HepG2 (cell line): ENCODE data around the gene CUL4A. TPM values are rescaled to one million over a fixed set of nuclear protein-coding genes. Genes with fewer than 3 reads are reported as not detected.

Source experiments
- ARID5B ChIP-seq: IDR thresholded peaks from 2 replicates; pipeline ENCODE4 v1.4.0; 2020; ENCODE audit warnings: mild to moderate bottlenecking, missing genetic modification reagents
- GATA4 ChIP-seq: sonication (generic); IDR thresholded peaks from 2 replicates; pipeline ENCODE4 v1.6.1; 2016; ENCODE audit warnings: antibody characterized with exemption, low read depth, borderline replicate concordance
- HES4 ChIP-seq: sonication (generic); formaldehyde crosslinking; IDR thresholded peaks from 2 replicates; pipeline ENCODE4 v1.9.0; 2021; ENCODE audit warnings: mild to moderate bottlenecking, missing genetic modification reagents, borderline replicate concordance
- MAFF ChIP-seq: IDR thresholded peaks from 2 replicates; pipeline ENCODE4 v1.6.1; 2011; ENCODE audit warnings: low read depth, low read length, improper control_type of control experiment
- MAFK ChIP-seq, 2 experiments: IDR thresholded peaks in 1 of 2; conservative IDR thresholded peaks in 1 of 2; 2 replicates each; pipeline ENCODE4 v1.6.1; 2011; ENCODE audit warnings: improper control_type of control experiment in 2 of 2, low read length in 2 of 2
- MEF2D ChIP-seq: sonication (generic); formaldehyde crosslinking; IDR thresholded peaks from 2 replicates; pipeline ENCODE4 v1.5.1; 2020; ENCODE audit warnings: mild to moderate bottlenecking, missing genetic modification reagents
- MTA1 ChIP-seq: sonication (generic); formaldehyde crosslinking; IDR thresholded peaks from 2 replicates; pipeline ENCODE4 v1.4.0; 2020; ENCODE audit warnings: missing genetic modification reagents, mild to moderate bottlenecking, borderline replicate concordance
- MXD4 ChIP-seq: IDR thresholded peaks from 2 replicates; pipeline ENCODE4 v1.6.1; 2016; ENCODE audit warnings: mild to moderate bottlenecking, missing biosample characterization, missing genetic modification reagents
- MYNN ChIP-seq: sonication (generic); formaldehyde crosslinking; IDR thresholded peaks from 2 replicates; pipeline ENCODE4 v1.4.0; 2020; ENCODE audit warnings: mild to moderate bottlenecking, low read depth, missing genetic modification reagents
- NRL ChIP-seq: sonication (generic); formaldehyde crosslinking; IDR thresholded peaks from 2 replicates; pipeline ENCODE4 v1.5.0; 2020; ENCODE audit warnings: missing genetic modification reagents, mild to moderate bottlenecking, moderate library complexity, borderline replicate concordance
- RARA ChIP-seq: IDR thresholded peaks from 2 replicates; pipeline ENCODE4 v1.6.1; 2016; ENCODE audit warnings: missing genetic modification reagents, missing compliant biosample characterization
- RBFOX2 ChIP-seq: fragments of 200-400 bp; formaldehyde crosslinking; IDR thresholded peaks from 2 replicates; pipeline ENCODE4 v1.6.1; 2017; ENCODE audit warnings: low read depth, mild to moderate bottlenecking, low read length
- RFXAP ChIP-seq: sonication (generic); formaldehyde crosslinking; IDR thresholded peaks from 2 replicates; pipeline ENCODE4 v1.4.0; 2020; ENCODE audit warnings: missing genetic modification reagents, borderline replicate concordance
- SMAD9 ChIP-seq: sonication (generic); formaldehyde crosslinking; IDR thresholded peaks from 2 replicates; pipeline ENCODE4 v1.5.1; 2020; ENCODE audit warnings: mild to moderate bottlenecking, missing genetic modification reagents
- ZBTB20 ChIP-seq: sonication (generic); formaldehyde crosslinking; IDR thresholded peaks from 2 replicates; pipeline ENCODE4 v1.8.1; 2023; ENCODE audit warnings: missing genetic modification reagents, low read depth, mild to moderate bottlenecking, borderline replicate concordance
- ZEB1 ChIP-seq: IDR thresholded peaks from 2 replicates; pipeline ENCODE4 v1.6.1; 2012; ENCODE audit warnings: mild to moderate bottlenecking, low read depth, inconsistent platforms; ENCODE audit not compliant: insufficient replicate concordance
- ZNF10 ChIP-seq: sonication (generic); formaldehyde crosslinking; IDR thresholded peaks from 2 replicates; pipeline ENCODE4 v1.4.0; 2020; ENCODE audit warnings: mild to moderate bottlenecking, low read depth, missing genetic modification reagents, borderline replicate concordance
- ZNF468 ChIP-seq: sonication (generic); formaldehyde crosslinking; IDR thresholded peaks from 2 replicates; pipeline ENCODE4 v1.8.0; 2022; ENCODE audit warnings: mild to moderate bottlenecking, moderate library complexity, missing genetic modification reagents
- polyA plus RNA-seq, 8 experiments: library from polyadenylated mRNA; depleted of rRNA in 3 of 8; stranded (reverse) in 7 of 8; unstranded in 1 of 8; fragments of >200 nt; fragmentation: Illumina TruSeq in 4 of 8; extraction: Trizol in 4 of 8; gene quantifications; 2 replicates each; pipeline versions ENCODE4 v1.2.1 to v1.2.3, GENCODE V29; 2011 to 2016; ENCODE audit warnings: low read depth in 4 of 8, missing spikeins in 1 of 8, mixed read lengths in 1 of 8; ENCODE audit not compliant: insufficient read depth in 1 of 8
- total RNA-seq, 5 experiments: library from RNA; depleted of rRNA; stranded (reverse); fragments of >200 nt; fragmentation: Illumina TruSeq; extraction: Trizol; gene quantifications; 2 replicates each; pipeline ENCODE4 v1.2.3, GENCODE V29; 2016; ENCODE audit warnings: low read depth in 1 of 5
- TF ChIP-seq, protein P1 (sequence below): sonication (generic); formaldehyde crosslinking; IDR thresholded peaks from 2 replicates; pipeline ENCODE4 v1.8.0; 2022; ENCODE audit warnings: mild to moderate bottlenecking, missing genetic modification reagents, moderate library complexity
- TF ChIP-seq, protein P2 (sequence below): IDR thresholded peaks from 2 replicates; pipeline ENCODE4 v1.6.1; 2012; ENCODE audit warnings: inconsistent platforms
- TF ChIP-seq, protein P3 (sequence below): sonication (generic); formaldehyde crosslinking; IDR thresholded peaks from 2 replicates; pipeline ENCODE4 v1.4.0; 2020; ENCODE audit warnings: missing genetic modification reagents, borderline replicate concordance
- TF ChIP-seq, protein P4 (sequence below): fragments of 450-650 bp; IDR thresholded peaks from 2 replicates; pipeline ENCODE4 v1.6.1; 2016

The CUL4A gene
- total and polyA plus RNA-seq, 2 of the 13 experiments (the other 11 are each of a cell fraction or from before 2014, with no cell fraction given): 51.2 to 75.3 TPM

DNA sequence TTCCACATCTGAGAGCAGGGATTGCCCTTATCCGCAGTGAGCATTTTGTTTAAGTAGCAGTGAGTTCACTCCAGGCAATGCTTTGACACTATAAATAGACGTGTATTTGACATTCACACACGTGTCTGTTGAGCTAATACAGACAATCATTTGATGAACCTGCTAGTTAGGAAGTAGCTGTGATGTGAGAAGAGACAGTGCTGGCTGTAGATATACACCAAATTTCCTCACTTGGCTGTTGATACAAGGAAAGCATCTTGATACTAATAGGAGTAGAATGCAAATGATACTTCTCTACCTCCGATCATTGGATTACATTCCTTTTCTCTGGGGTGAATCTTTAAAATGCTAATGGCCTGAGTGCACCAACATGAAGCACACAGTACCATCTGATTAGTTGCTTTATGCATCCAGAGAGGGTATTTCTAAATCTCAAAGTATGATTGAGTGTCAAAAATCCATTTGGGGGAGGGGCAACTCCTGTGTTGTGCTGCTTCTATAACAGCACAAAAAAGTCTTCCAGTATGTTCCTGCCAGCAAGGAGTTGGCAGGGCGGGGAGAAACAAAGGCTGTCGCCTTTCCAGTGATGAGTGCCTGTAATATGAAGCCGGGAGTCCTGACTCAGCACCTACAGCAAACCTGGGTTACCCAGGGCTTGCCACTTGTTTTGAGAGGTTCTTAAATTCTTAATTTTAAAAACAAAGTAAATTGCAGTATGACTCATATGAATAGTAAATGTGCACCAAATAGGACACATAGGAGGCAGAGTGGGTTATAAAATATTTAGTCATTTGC, 7.0 kb downstream of the CUL4A start (continued):
- 0 out of 2 replicates have a peak, but pooled peaks have one; percentile 18 for TF ChIP-seq ARID5B (CRISPR knock-in tag)
- peak; percentile 32; the same call in 1 of the 2 replicates for TF ChIP-seq MXD4 (CRISPR knock-in tag)
- peak; percentile 71 to 73 for TF ChIP-seq MAFK (conservative IDR thresholded peaks at IDR 0.05 in 1 of 2, IDR thresholded peaks at IDR 0.05 in 1 of 2; ENCODE audit: low read length in 2 of 2)
- no peak for TF ChIP-seq SMAD9 (CRISPR knock-in tag)
- TF ChIP-seq, protein P1, sequence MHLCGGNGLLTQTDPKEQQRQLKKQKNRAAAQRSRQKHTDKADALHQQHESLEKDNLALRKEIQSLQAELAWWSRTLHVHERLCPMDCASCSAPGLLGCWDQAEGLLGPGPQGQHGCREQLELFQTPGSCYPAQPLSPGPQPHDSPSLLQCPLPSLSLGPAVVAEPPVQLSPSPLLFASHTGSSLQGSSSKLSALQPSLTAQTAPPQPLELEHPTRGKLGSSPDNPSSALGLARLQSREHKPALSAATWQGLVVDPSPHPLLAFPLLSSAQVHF (CRISPR knock-in tag): no peak
- TF ChIP-seq ZBTB20 (CRISPR knock-in tag): no peak
- TF ChIP-seq, protein P2, sequence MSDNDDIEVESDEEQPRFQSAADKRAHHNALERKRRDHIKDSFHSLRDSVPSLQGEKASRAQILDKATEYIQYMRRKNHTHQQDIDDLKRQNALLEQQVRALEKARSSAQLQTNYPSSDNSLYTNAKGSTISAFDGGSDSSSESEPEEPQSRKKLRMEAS: peak; percentile 21; the same call in 1 of the 2 replicates
- TF ChIP-seq RFXAP (CRISPR knock-in tag): no peak
- no peak for TF ChIP-seq MTA1 (CRISPR knock-in tag)
- no peak for TF ChIP-seq NRL (CRISPR knock-in tag)
- TF ChIP-seq RARA: 0 out of 2 replicates have a peak, but pooled peaks have one; percentile 13
- no peak for TF ChIP-seq ZNF468
- TF ChIP-seq HES4 (CRISPR knock-in tag): no peak
- TF ChIP-seq, protein P3, sequence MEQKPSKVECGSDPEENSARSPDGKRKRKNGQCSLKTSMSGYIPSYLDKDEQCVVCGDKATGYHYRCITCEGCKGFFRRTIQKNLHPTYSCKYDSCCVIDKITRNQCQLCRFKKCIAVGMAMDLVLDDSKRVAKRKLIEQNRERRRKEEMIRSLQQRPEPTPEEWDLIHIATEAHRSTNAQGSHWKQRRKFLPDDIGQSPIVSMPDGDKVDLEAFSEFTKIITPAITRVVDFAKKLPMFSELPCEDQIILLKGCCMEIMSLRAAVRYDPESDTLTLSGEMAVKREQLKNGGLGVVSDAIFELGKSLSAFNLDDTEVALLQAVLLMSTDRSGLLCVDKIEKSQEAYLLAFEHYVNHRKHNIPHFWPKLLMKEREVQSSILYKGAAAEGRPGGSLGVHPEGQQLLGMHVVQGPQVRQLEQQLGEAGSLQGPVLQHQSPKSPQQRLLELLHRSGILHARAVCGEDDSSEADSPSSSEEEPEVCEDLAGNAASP: 0 out of 2 replicates have a peak, but pooled peaks have one; percentile 36
- TF ChIP-seq MAFF: peak; percentile 54
- no peak for TF ChIP-seq ZNF10 (CRISPR knock-in tag)
- no peak for TF ChIP-seq GATA4
- TF ChIP-seq, protein P4, sequence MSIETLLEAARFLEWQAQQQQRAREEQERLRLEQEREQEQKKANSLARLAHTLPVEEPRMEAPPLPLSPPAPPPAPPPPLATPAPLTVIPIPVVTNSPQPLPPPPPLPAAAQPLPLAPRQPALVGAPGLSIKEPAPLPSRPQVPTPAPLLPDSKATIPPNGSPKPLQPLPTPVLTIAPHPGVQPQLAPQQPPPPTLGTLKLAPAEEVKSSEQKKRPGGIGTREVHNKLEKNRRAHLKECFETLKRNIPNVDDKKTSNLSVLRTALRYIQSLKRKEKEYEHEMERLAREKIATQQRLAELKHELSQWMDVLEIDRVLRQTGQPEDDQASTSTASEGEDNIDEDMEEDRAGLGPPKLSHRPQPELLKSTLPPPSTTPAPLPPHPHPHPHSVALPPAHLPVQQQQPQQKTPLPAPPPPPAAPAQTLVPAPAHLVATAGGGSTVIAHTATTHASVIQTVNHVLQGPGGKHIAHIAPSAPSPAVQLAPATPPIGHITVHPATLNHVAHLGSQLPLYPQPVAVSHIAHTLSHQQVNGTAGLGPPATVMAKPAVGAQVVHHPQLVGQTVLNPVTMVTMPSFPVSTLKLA: peak; percentile 68; the same call in 1 of the 2 replicates
- TF ChIP-seq RBFOX2: no peak
- TF ChIP-seq MEF2D: peak; percentile 95
- TF ChIP-seq ZEB1: no peak
- no peak for TF ChIP-seq MYNN
